Measurements from ENCODE around the gene DNAJB8.

DNA sequence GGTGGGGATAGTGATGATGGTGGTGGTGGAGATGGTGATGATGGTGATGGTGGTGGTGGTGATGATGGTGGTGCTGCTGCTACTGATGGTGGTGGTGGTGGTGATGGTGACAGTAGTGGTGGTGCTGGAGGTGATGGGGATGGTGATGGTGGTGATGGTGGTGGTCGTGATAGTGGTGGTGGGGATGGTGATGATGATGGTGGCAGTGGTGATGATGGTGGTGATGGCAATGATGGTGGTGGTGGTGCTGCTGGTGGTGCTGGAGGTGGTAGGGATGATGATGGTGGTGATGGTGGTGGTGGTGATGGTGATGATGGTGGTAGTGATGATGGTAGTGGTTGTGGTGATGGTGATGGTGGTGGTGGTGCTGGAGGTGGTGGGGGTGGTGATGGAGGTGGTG lies 21.3 kb downstream of the DNAJB8 start:
- TF ChIP-seq, protein P1, sequence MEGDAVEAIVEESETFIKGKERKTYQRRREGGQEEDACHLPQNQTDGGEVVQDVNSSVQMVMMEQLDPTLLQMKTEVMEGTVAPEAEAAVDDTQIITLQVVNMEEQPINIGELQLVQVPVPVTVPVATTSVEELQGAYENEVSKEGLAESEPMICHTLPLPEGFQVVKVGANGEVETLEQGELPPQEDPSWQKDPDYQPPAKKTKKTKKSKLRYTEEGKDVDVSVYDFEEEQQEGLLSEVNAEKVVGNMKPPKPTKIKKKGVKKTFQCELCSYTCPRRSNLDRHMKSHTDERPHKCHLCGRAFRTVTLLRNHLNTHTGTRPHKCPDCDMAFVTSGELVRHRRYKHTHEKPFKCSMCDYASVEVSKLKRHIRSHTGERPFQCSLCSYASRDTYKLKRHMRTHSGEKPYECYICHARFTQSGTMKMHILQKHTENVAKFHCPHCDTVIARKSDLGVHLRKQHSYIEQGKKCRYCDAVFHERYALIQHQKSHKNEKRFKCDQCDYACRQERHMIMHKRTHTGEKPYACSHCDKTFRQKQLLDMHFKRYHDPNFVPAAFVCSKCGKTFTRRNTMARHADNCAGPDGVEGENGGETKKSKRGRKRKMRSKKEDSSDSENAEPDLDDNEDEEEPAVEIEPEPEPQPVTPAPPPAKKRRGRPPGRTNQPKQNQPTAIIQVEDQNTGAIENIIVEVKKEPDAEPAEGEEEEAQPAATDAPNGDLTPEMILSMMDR (IDR thresholded peaks at IDR 0.05; ENCODE audit: insufficient read depth, low read depth, low read length), result no peak
- TF ChIP-seq EZH2 (IDR thresholded peaks at IDR 0.05; ENCODE audit: insufficient read depth, low read length), result no peak
